Nephron progenitor cell (in vitro differentiated cells): ENCODE results near the gene HDAC7.

Source experiments
- DNase-seq: peaks from one replicate; pipeline ENCODE4 v3.0.0; 2021
- H3K27ac Mint-ChIP-seq: 2 replicates; pipeline ENCODE4 v1.8.0; 2021; ENCODE audit warnings: mild to moderate bottlenecking, moderate library complexity, mixed read lengths
- H3K27me3 Mint-ChIP-seq: 2 replicates; pipeline ENCODE4 v1.8.0; 2021; ENCODE audit warnings: mild to moderate bottlenecking, low read depth, mixed read lengths; ENCODE audit not compliant: poor library complexity
- H3K36me3 Mint-ChIP-seq: 2 replicates; pipeline ENCODE4 v1.8.0; 2021; ENCODE audit warnings: low read depth, mixed read lengths
- H3K4me1 Mint-ChIP-seq: 2 replicates; pipeline ENCODE4 v1.8.0; 2021; ENCODE audit warnings: mixed read lengths
- H3K4me3 Mint-ChIP-seq: 2 replicates; pipeline ENCODE4 v1.8.0; 2021; ENCODE audit warnings: mild to moderate bottlenecking, moderate library complexity, mixed read lengths
- H3K9me3 Mint-ChIP-seq: 2 replicates; pipeline ENCODE4 v1.8.0; 2021; ENCODE audit warnings: mild to moderate bottlenecking, moderate library complexity, mixed read lengths
- CTCF ChIP-seq: fragments of 200-600 bp; sonication (generic); IDR thresholded peaks from 2 replicates; pipeline ENCODE4 v1.5.0; 2021; ENCODE audit warnings: antibody characterized with exemption

The HDAC7 gene

GRCh38 chr12:47748507-47748828 lies 71.2 kb downstream of the HDAC7 start:
- no peaks in the 10 kb centered on the region for H3K9me3 Mint-ChIP-seq
- DNase-seq, result no peak
- no peaks in the 10 kb centered on the region for H3K27me3 Mint-ChIP-seq
- peaks cover 15% of the 10 kb centered on the region for H3K36me3 Mint-ChIP-seq
- H3K4me1 Mint-ChIP-seq, result peaks cover 66% of the 10 kb centered on the region
- H3K4me3 Mint-ChIP-seq, result no peak overlapping the region
- TF ChIP-seq CTCF, result no peak
- H3K27ac Mint-ChIP-seq, result no peak overlapping the region

- Mint-ChIP-seq H3K36me3 (peaks cover 15% of the 10 kb centered on the region), H3K4me3 (no peak overlapping the region), H3K27ac (no peak overlapping the region), H3K27me3 (no peaks in the 10 kb centered on the region), H3K9me3 (no peaks in the 10 kb centered on the region), H3K4me1 (peaks cover 62% of the 10 kb centered on the region)
- DNase-seq, result no peak
- TF ChIP-seq CTCF, result no peak
Observed at GRCh38 chr12:47747596-47748506, 71.9 kb downstream of the HDAC7 start.

- DNase-seq, result no peak
- no peaks in the 10 kb centered on the region for H3K9me3 Mint-ChIP-seq
- H3K36me3 Mint-ChIP-seq, result peaks cover 15% of the 10 kb centered on the region
- H3K27me3 Mint-ChIP-seq, result no peaks in the 10 kb centered on the region
- H3K4me3 Mint-ChIP-seq, result no peak overlapping the region
- peak overlapping the region; percentile 39 for H3K27ac Mint-ChIP-seq
- TF ChIP-seq CTCF, result no peak
- peaks cover 57% of the 10 kb centered on the region for H3K4me1 Mint-ChIP-seq
Observed at GRCh38 chr12:47747126-47747525, 72.6 kb downstream of the HDAC7 start.

- H3K9me3 Mint-ChIP-seq, result no peaks in the 10 kb centered on the region
- TF ChIP-seq CTCF, result no peak
- no peaks in the 10 kb centered on the region for H3K27me3 Mint-ChIP-seq
- DNase-seq, result no peak
- H3K4me1 Mint-ChIP-seq, result peaks cover 60% of the 10 kb centered on the region
- H3K36me3 Mint-ChIP-seq, result peaks cover 15% of the 10 kb centered on the region
- H3K4me3 Mint-ChIP-seq, result no peak overlapping the region
- no peak overlapping the region for H3K27ac Mint-ChIP-seq
Observed at GRCh38 chr12:47746523-47746922, 73.2 kb downstream of the HDAC7 start.

- H3K9me3 Mint-ChIP-seq, result no peaks in the 10 kb centered on the region
- no peak for DNase-seq
- no peaks in the 10 kb centered on the region for H3K27me3 Mint-ChIP-seq
- no peak for TF ChIP-seq CTCF
- peaks cover 65% of the 10 kb centered on the region for H3K4me1 Mint-ChIP-seq
- peaks cover 15% of the 10 kb centered on the region for H3K36me3 Mint-ChIP-seq
- no peak overlapping the region for H3K4me3 Mint-ChIP-seq
- no peak overlapping the region for H3K27ac Mint-ChIP-seq
Observed at GRCh38 chr12:47746073-47746472, 73.6 kb downstream of the HDAC7 start.

GRCh38 chr12:47745485-47746041 lies 74.1 kb downstream of the HDAC7 start:
- no peaks in the 10 kb centered on the region for H3K27me3 Mint-ChIP-seq
- peaks cover 15% of the 10 kb centered on the region for H3K36me3 Mint-ChIP-seq
- H3K4me3 Mint-ChIP-seq, result no peak overlapping the region
- H3K4me1 Mint-ChIP-seq, result peaks cover 69% of the 10 kb centered on the region
- DNase-seq, result no peak
- H3K27ac Mint-ChIP-seq, result no peak overlapping the region
- H3K9me3 Mint-ChIP-seq, result no peaks in the 10 kb centered on the region
- TF ChIP-seq CTCF, result no peak
